ENCODE results near the gene NPW. TPM values are rescaled to one million over a fixed set of nuclear protein-coding genes. Genes with fewer than 3 reads are reported as not detected.

NPW gene
- total and polyA plus RNA-seq, 4 experiments from 2014 or later: not detected

DNA sequence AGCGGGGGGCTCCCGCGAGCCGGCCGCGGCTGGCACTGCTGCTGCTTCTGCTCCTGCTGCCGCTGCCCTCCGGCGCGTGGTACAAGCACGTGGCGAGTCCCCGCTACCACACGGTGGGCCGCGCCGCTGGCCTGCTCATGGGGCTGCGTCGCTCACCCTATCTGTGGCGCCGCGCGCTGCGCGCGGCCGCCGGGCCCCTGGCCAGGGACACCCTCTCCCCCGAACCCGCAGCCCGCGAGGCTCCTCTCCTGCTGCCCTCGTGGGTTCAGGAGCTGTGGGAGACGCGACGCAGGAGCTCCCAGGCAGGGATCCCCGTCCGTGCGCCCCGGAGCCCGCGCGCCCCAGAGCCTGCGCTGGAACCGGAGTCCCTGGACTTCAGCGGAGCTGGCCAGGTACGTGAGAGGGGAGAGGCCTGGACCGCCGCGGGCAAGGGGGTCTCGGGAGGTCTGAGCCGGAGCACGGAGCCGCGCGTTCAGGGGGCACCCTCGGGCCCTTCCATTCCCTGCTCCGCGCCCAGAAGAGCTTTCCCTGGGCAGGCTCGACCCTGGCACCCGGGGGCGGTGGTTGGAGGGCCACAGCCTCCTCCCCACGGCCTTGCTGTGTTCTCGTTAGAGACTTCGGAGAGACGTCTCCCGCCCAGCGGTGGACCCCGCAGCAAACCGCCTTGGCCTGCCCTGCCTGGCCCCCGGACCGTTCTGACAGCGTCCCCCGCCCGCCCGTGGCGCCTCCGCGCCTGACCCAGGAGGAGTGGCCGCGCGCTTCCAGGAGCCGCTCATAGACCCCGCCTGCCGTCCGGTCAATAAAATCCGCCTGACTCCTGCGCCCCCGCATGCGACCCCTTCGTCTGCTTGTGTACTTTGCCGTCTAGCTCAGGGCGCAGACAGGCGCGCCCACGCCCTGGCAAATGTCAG, 591 bp downstream of the NPW start:
- Mint-ChIP-seq H3K36me3 (no peaks in the 10 kb centered on the region), H3K27ac (no peak overlapping the region), H3K4me3 (no peak overlapping the region), H3K4me1 (peaks cover 5 to 16% (median 10%) of the 10 kb centered on the region in 4 donors), H3K27me3 (peaks cover 17 to 20% of the 10 kb centered on the region in 2 donors), H3K9me3 (no peaks in the 10 kb centered on the region)
- Histone ChIP-seq H3K4me1 (ENCODE audit: insufficient read depth, low read length) (peaks cover 14% of the 10 kb centered on the region), H3K27ac (ENCODE audit: low read depth, low read length) (no peak overlapping the region), H3K36me3 (ENCODE audit: insufficient read depth, low read length) (no peaks in the 10 kb centered on the region), H3K27me3 (ENCODE audit: insufficient read depth, low read length) (peaks cover 12% of the 10 kb centered on the region), H3K4me3 (ENCODE audit: low read length in 2 of 2) (no peak overlapping the region), H3K9me3 (ENCODE audit: control insufficient read depth in 1 of 2, low read length in 2 of 2) (no peaks in the 10 kb centered on the region)
- ChIA-PET POLR2A (ENCODE audit: partially characterized antibody) (interaction anchor here (1.1 kb wide), 1 partner anchor 9 kb away, joined by 5 read pairs; no protein-coding TSS in a partner anchor), CTCF (ENCODE audit: partially characterized antibody) (interaction anchor here (0.7 to 3.8 kb wide), 5 partner anchors 16 to 487 kb away, joined by 3 to 74 read pairs (median 6); no protein-coding TSS in a partner anchor)
- intact Hi-C loops (cut with micrococcal nuclease): no loop called here
- DNase-seq: no peak

GRCh38 chr16:2022723-2023091, 3.1 kb downstream of the NPW start:
- no peak overlapping the region for H3K27ac ChIP-seq (ENCODE audit: low read depth, low read length)
- POLR2A ChIA-PET (ENCODE audit: partially characterized antibody): interaction anchor here (1.0 to 4.2 kb wide), 3 partner anchors 58 to 131 kb away, joined by 3 to 51 read pairs (median 6); partner anchors contain the start of genes RPS2 and TRAF7
- H3K27ac Mint-ChIP-seq: peak overlapping the region in 2 of 7 donors; percentile 37 to 62
- H3K4me1 Mint-ChIP-seq: peaks cover 9 to 24% (median 16%) of the 10 kb centered on the region in 4 donors
- H3K9me3 Mint-ChIP-seq: no peaks in the 10 kb centered on the region
- H3K4me3 Mint-ChIP-seq: peak overlapping the region; percentile 6 to 76 (median 54)
- peaks cover 28% of the 10 kb centered on the region for H3K4me1 ChIP-seq (ENCODE audit: insufficient read depth, low read length)
- H3K4me3 ChIP-seq (ENCODE audit: low read length in 2 of 2): peak overlapping the region in 1 of 2 donors; percentile 24
- no peaks in the 10 kb centered on the region for H3K36me3 ChIP-seq (ENCODE audit: insufficient read depth, low read length)
- H3K36me3 Mint-ChIP-seq: no peaks in the 10 kb centered on the region
- no peaks in the 10 kb centered on the region for H3K9me3 ChIP-seq (ENCODE audit: control insufficient read depth in 1 of 2, low read length in 2 of 2)
- CTCF ChIA-PET (ENCODE audit: partially characterized antibody): interaction anchor here (0.6 to 3.8 kb wide), 11 partner anchors 9 to 230 kb away, joined by 3 to 74 read pairs (median 6); no protein-coding TSS in a partner anchor
- peaks cover 12% of the 10 kb centered on the region for H3K27me3 ChIP-seq (ENCODE audit: insufficient read depth, low read length)
- H3K27me3 Mint-ChIP-seq: peaks cover 17 to 20% of the 10 kb centered on the region in 2 donors
- DNase-seq: peak in 1 of 5 donors; percentile 46
- intact Hi-C loops (cut with micrococcal nuclease): loop anchor here (1.0 to 2.0 kb wide), 4 partner anchors 24 to 465 kb away; partner anchors contain the start of genes ECI1, NTHL1 and TSC2

GRCh38 chr16:2023092-2024031, 3.8 kb downstream of the NPW start:
- H3K27me3 Mint-ChIP-seq: peaks cover 15 to 16% of the 10 kb centered on the region in 2 donors
- Histone ChIP-seq H3K36me3 (ENCODE audit: insufficient read depth, low read length) (no peaks in the 10 kb centered on the region), H3K9me3 (ENCODE audit: control insufficient read depth in 1 of 2, low read length in 2 of 2) (no peaks in the 10 kb centered on the region), H3K4me1 (ENCODE audit: insufficient read depth, low read length) (peaks cover 29% of the 10 kb centered on the region), H3K27me3 (ENCODE audit: insufficient read depth, low read length) (peaks cover 12% of the 10 kb centered on the region), H3K4me3 (ENCODE audit: low read length in 2 of 2) (peak overlapping the region in 1 of 2 donors; percentile 30), H3K27ac (ENCODE audit: low read depth, low read length) (peak overlapping the region; percentile 44)
- H3K4me1 Mint-ChIP-seq: peaks cover 9 to 26% (median 17%) of the 10 kb centered on the region in 4 donors
- peak overlapping the region; percentile 6 to 76 (median 70) for H3K4me3 Mint-ChIP-seq
- intact Hi-C loops (cut with micrococcal nuclease): loop anchor here (1.0 to 2.0 kb wide), 4 partner anchors 23 to 464 kb away; partner anchors contain the start of genes ECI1, NTHL1 and TSC2
- ChIA-PET POLR2A (ENCODE audit: partially characterized antibody) (interaction anchor here (0.9 to 4.2 kb wide), 5 partner anchors 59 to 228 kb away, joined by 3 to 51 read pairs (median 6); partner anchors contain the start of genes ECI1, RPS2 and TRAF7), CTCF (ENCODE audit: partially characterized antibody) (interaction anchor here (0.6 to 3.8 kb wide), 11 partner anchors 10 to 224 kb away, joined by 3 to 74 read pairs (median 7); no protein-coding TSS in a partner anchor)
- DNase-seq: peak; percentile 89 to 95 (median 91)
- no peaks in the 10 kb centered on the region for H3K9me3 Mint-ChIP-seq
- H3K27ac Mint-ChIP-seq: peak overlapping the region in 6 of 7 donors; percentile 60 to 91 (median 76)
- no peaks in the 10 kb centered on the region for H3K36me3 Mint-ChIP-seq

DNA sequence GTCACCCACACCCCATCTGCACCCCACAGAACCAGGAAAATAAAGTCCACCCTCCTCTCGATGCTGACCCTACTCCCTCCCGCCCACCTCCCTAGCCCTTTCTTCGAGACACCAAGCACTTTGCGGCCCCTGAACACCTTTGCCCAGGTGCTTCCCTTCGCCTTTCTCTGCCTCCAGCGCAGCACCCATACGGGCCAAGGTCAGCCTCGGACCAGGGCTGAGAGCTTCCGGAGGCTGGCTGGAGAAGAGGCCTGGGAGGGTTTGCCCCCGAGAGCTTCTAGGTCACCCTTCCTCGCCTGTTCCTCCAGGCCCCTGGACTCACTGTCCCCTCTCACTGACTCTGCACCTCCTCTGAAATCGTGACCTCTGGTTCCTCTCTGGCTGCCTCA, 4.4 kb downstream of the NPW start:
- peak overlapping the region in 6 of 8 donors; percentile 36 to 75 (median 55) for H3K4me3 Mint-ChIP-seq
- no peak for DNase-seq
- ChIA-PET CTCF (ENCODE audit: partially characterized antibody) (interaction anchor here (1.1 to 2.7 kb wide), 2 partner anchors 116 to 120 kb away, joined by 3 to 21 read pairs; no protein-coding TSS in a partner anchor), POLR2A (ENCODE audit: partially characterized antibody) (interaction anchor here (0.9 to 4.2 kb wide), 5 partner anchors 59 to 228 kb away, joined by 3 to 51 read pairs (median 5); partner anchors contain the start of genes ECI1, RPS2 and TRAF7)
- peaks cover 11 to 12% of the 10 kb centered on the region in 2 donors for H3K27me3 Mint-ChIP-seq
- Histone ChIP-seq H3K27me3 (ENCODE audit: insufficient read depth, low read length) (peaks cover 12% of the 10 kb centered on the region), H3K36me3 (ENCODE audit: insufficient read depth, low read length) (no peaks in the 10 kb centered on the region), H3K27ac (ENCODE audit: low read depth, low read length) (no peak overlapping the region), H3K9me3 (ENCODE audit: control insufficient read depth in 1 of 2, low read length in 2 of 2) (no peaks in the 10 kb centered on the region), H3K4me1 (ENCODE audit: insufficient read depth, low read length) (peaks cover 29% of the 10 kb centered on the region), H3K4me3 (ENCODE audit: low read length in 2 of 2) (no peak overlapping the region)
- peak overlapping the region in 6 of 7 donors; percentile 40 to 92 (median 58) for H3K27ac Mint-ChIP-seq
- no peaks in the 10 kb centered on the region for H3K9me3 Mint-ChIP-seq
- no peaks in the 10 kb centered on the region for H3K36me3 Mint-ChIP-seq
- peaks cover 9 to 26% (median 17%) of the 10 kb centered on the region in 4 donors for H3K4me1 Mint-ChIP-seq
- intact Hi-C loops (cut with micrococcal nuclease): no loop called here

GRCh38 chr16:2025251-2025650, 5.7 kb downstream of the NPW start:
- Histone ChIP-seq H3K27ac (ENCODE audit: low read depth, low read length) (no peak overlapping the region), H3K36me3 (ENCODE audit: insufficient read depth, low read length) (no peaks in the 10 kb centered on the region), H3K27me3 (ENCODE audit: insufficient read depth, low read length) (peaks cover 11% of the 10 kb centered on the region), H3K4me1 (ENCODE audit: insufficient read depth, low read length) (peaks cover 29% of the 10 kb centered on the region), H3K4me3 (ENCODE audit: low read length in 2 of 2) (no peak overlapping the region), H3K9me3 (ENCODE audit: control insufficient read depth in 1 of 2, low read length in 2 of 2) (no peaks in the 10 kb centered on the region)
- POLR2A ChIA-PET (ENCODE audit: partially characterized antibody): interaction anchor here (1.2 to 4.2 kb wide), 2 partner anchors 61 to 129 kb away, joined by 3 to 51 read pairs; partner anchors contain the start of genes RPS2 and TRAF7
- Mint-ChIP-seq H3K9me3 (no peaks in the 10 kb centered on the region), H3K36me3 (no peaks in the 10 kb centered on the region), H3K4me3 (peak overlapping the region in 3 of 8 donors; percentile 21 to 73 (median 54)), H3K27ac (peak overlapping the region in 1 of 7 donors; percentile 40), H3K4me1 (peaks cover 9 to 26% (median 17%) of the 10 kb centered on the region in 4 donors), H3K27me3 (peaks cover 9 to 12% of the 10 kb centered on the region in 2 donors)
- intact Hi-C loops (cut with micrococcal nuclease): no loop called here
- DNase-seq: no peak
- CTCF ChIA-PET (ENCODE audit: partially characterized antibody): interaction anchor here (1.1 to 2.7 kb wide), 2 partner anchors 115 to 118 kb away, joined by 3 to 21 read pairs; no protein-coding TSS in a partner anchor

GRCh38 chr16:2025878-2026460, 6.4 kb downstream of the NPW start:
- Mint-ChIP-seq H3K36me3 (no peaks in the 10 kb centered on the region), H3K9me3 (no peaks in the 10 kb centered on the region), H3K4me1 (peaks cover 9 to 26% (median 16%) of the 10 kb centered on the region in 4 donors), H3K27me3 (peaks cover 5 to 12% of the 10 kb centered on the region in 2 donors), H3K4me3 (peak overlapping the region in 6 of 8 donors; percentile 32 to 55 (median 50)), H3K27ac (peak overlapping the region in 1 of 7 donors; percentile 63)
- no peaks in the 10 kb centered on the region for H3K36me3 ChIP-seq (ENCODE audit: insufficient read depth, low read length)
- no peak overlapping the region for H3K4me3 ChIP-seq (ENCODE audit: low read length in 2 of 2)
- intact Hi-C loops (cut with micrococcal nuclease): no loop called here
- POLR2A ChIA-PET (ENCODE audit: partially characterized antibody): interaction anchor here (1.0 to 4.2 kb wide), 5 partner anchors 22 to 129 kb away, joined by 4 to 51 read pairs (median 8); partner anchors contain the start of genes NTHL1, TRAF7 and TSC2
- H3K9me3 ChIP-seq (ENCODE audit: control insufficient read depth in 1 of 2, low read length in 2 of 2): no peaks in the 10 kb centered on the region
- DNase-seq: no peak
- no peak overlapping the region for H3K27ac ChIP-seq (ENCODE audit: low read depth, low read length)
- peaks cover 4% of the 10 kb centered on the region for H3K27me3 ChIP-seq (ENCODE audit: insufficient read depth, low read length)
- peaks cover 29% of the 10 kb centered on the region for H3K4me1 ChIP-seq (ENCODE audit: insufficient read depth, low read length)
- CTCF ChIA-PET (ENCODE audit: partially characterized antibody): interaction anchor here (2.7 kb wide), 1 partner anchor 114 kb away, joined by 21 read pairs; no protein-coding TSS in a partner anchor
